ENCODE data around the gene ITGA3. TPM values are rescaled to one million over a fixed set of nuclear protein-coding genes. Genes with fewer than 3 reads are reported as not detected.

The ITGA3 gene
- polyA plus RNA-seq (2013, experiment 1 of 2), result 13.0 TPM
- 13.2 TPM for polyA plus RNA-seq (2013, experiment 2 of 2)

- no peak within 1 kb of the TSS for H2AK5ac ChIP-seq (ENCODE audit: low read length)
- no peak within 1 kb of the TSS for H4K8ac ChIP-seq (ENCODE audit: low read depth, low read length)
- peak; percentile 94 for DNase-seq
- peaks cover 22% of the 10 kb centered on the region for H3K4me1 ChIP-seq (ENCODE audit: control insufficient read depth, low read depth, low read length)
- peak within 1 kb of the TSS; percentile 92 for H3K23ac ChIP-seq (ENCODE audit: low read length)
- no CpG with 5 or more reads among the region's 65 CpGs for WGBS (ENCODE audit: extremely low coverage, insufficient coverage, low lambda C conversion rate)
- no peak within 1 kb of the TSS for H2BK15ac ChIP-seq (replicated peaks; ENCODE audit: low read depth)
- H3K9ac ChIP-seq (ENCODE audit: low read length), result peak within 1 kb of the TSS; percentile 66
- H2BK5ac ChIP-seq (ENCODE audit: low read length), result no peak within 1 kb of the TSS
- H3K79me2 ChIP-seq (ENCODE audit: control insufficient read depth, insufficient read depth, low read length), result no peaks in the 10 kb centered on the region
- H3K27me3 ChIP-seq (ENCODE audit: insufficient read depth, low read length, poor library complexity), result no peaks in the 10 kb centered on the region
- peak within 1 kb of the TSS; percentile 53 for H3K4me2 ChIP-seq (ENCODE audit: low read length)
- no peak within 1 kb of the TSS for H2BK120ac ChIP-seq (ENCODE audit: low read depth, low read length)
- no peaks in the 10 kb centered on the region for H3K79me1 ChIP-seq (ENCODE audit: low read length)
- peak within 1 kb of the TSS; percentile 42 for H3K4me3 ChIP-seq (ENCODE audit: low read length)
- H3K36me3 ChIP-seq (ENCODE audit: control insufficient read depth, insufficient read depth, low read length), result no peaks in the 10 kb centered on the region
- no peak within 1 kb of the TSS for H4K5ac ChIP-seq (ENCODE audit: low read length)
- H3K27ac ChIP-seq (ENCODE audit: low read depth, low read length), result peak within 1 kb of the TSS; percentile 53
- peak within 1 kb of the TSS; percentile 83 for H3K56ac ChIP-seq (ENCODE audit: low read length)
- no peak within 1 kb of the TSS for H3K4ac ChIP-seq (ENCODE audit: low read depth, low read length)
- H3K18ac ChIP-seq (ENCODE audit: low read length), result peak within 1 kb of the TSS; percentile 12
These were observed at the start of gene ITGA3 for GRCh38 chr17:50055426-50056216. Gene ITGA3, plus strand, starts transcription at chr17:50056110. Its CDS starts 330 bp downstream, at chr17:50056440.

- Histone ChIP-seq H3K4me2 (ENCODE audit: low read length) (no peak overlapping the region), H2AK5ac (ENCODE audit: low read length) (no peak overlapping the region), H3K9ac (ENCODE audit: low read length) (no peak overlapping the region), H3K79me2 (ENCODE audit: control insufficient read depth, insufficient read depth, low read length) (no peaks in the 10 kb centered on the region), H3K79me1 (ENCODE audit: low read length) (no peaks in the 10 kb centered on the region), H3K27ac (ENCODE audit: low read depth, low read length) (no peak overlapping the region), H4K5ac (ENCODE audit: low read length) (no peak overlapping the region), H3K23ac (ENCODE audit: low read length) (no peak overlapping the region), H2BK5ac (ENCODE audit: low read length) (no peak overlapping the region), H4K8ac (ENCODE audit: low read depth, low read length) (no peak overlapping the region), H3K27me3 (ENCODE audit: insufficient read depth, low read length, poor library complexity) (no peaks in the 10 kb centered on the region), H3K36me3 (ENCODE audit: control insufficient read depth, insufficient read depth, low read length) (no peaks in the 10 kb centered on the region), H3K4ac (ENCODE audit: low read depth, low read length) (no peak overlapping the region), H2BK120ac (ENCODE audit: low read depth, low read length) (no peak overlapping the region), H2BK15ac (replicated peaks; ENCODE audit: low read depth) (no peak overlapping the region), H3K4me1 (ENCODE audit: control insufficient read depth, low read depth, low read length) (no peaks in the 10 kb centered on the region), H3K4me3 (ENCODE audit: low read length) (no peak overlapping the region), H3K18ac (ENCODE audit: low read length) (no peak overlapping the region), H3K56ac (ENCODE audit: low read length) (no peak overlapping the region)
- no peak for DNase-seq
- no CpG with 5 or more reads among the region's 2 CpGs for WGBS (ENCODE audit: extremely low coverage, insufficient coverage, low lambda C conversion rate)
These were observed 46.6 kb upstream of the ITGA3 start for GRCh38 chr17:50009282-50009681.

DNA sequence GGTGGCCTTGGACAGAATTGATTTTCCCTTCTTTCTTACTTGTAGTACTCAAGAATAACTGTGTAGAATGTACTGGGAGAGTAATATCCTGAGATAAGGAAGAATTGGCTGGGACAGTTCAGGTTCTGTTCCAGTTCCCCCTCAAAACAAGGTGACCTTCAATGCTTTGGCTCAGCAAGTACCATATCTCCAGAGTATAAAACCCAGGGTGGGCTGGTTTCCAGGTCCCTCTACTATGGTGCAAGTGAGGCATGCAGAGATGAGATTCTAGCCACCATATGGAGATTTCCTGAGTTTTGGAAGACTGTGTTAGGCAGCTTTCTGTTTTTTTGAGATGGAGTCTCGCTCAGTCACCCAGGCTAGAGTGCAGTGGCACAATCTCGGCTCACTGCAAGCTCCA, 42.8 kb upstream of the ITGA3 start:
- H3K4me3 ChIP-seq (ENCODE audit: low read length), result no peak overlapping the region
- H3K4me2 ChIP-seq (ENCODE audit: low read length), result no peak overlapping the region
- H2AK5ac ChIP-seq (ENCODE audit: low read length), result no peak overlapping the region
- H2BK120ac ChIP-seq (ENCODE audit: low read depth, low read length), result no peak overlapping the region
- H2BK5ac ChIP-seq (ENCODE audit: low read length), result no peak overlapping the region
- H3K79me1 ChIP-seq (ENCODE audit: low read length), result no peaks in the 10 kb centered on the region
- no peaks in the 10 kb centered on the region for H3K36me3 ChIP-seq (ENCODE audit: control insufficient read depth, insufficient read depth, low read length)
- no peak overlapping the region for H2BK15ac ChIP-seq (replicated peaks; ENCODE audit: low read depth)
- no peak overlapping the region for H3K18ac ChIP-seq (ENCODE audit: low read length)
- H3K4me1 ChIP-seq (ENCODE audit: control insufficient read depth, low read depth, low read length), result no peaks in the 10 kb centered on the region
- H3K23ac ChIP-seq (ENCODE audit: low read length), result no peak overlapping the region
- no peak overlapping the region for H4K8ac ChIP-seq (ENCODE audit: low read depth, low read length)
- H3K4ac ChIP-seq (ENCODE audit: low read depth, low read length), result no peak overlapping the region
- H3K27me3 ChIP-seq (ENCODE audit: insufficient read depth, low read length, poor library complexity), result no peaks in the 10 kb centered on the region
- no peak overlapping the region for H3K56ac ChIP-seq (ENCODE audit: low read length)
- H3K27ac ChIP-seq (ENCODE audit: low read depth, low read length), result no peak overlapping the region
- DNase-seq, result no peak
- H3K79me2 ChIP-seq (ENCODE audit: control insufficient read depth, insufficient read depth, low read length), result no peaks in the 10 kb centered on the region
- WGBS (ENCODE audit: extremely low coverage, insufficient coverage, low lambda C conversion rate), result no CpG with 5 or more reads among the region's 2 CpGs
- H4K5ac ChIP-seq (ENCODE audit: low read length), result no peak overlapping the region
- H3K9ac ChIP-seq (ENCODE audit: low read length), result no peak overlapping the region

- no peak for DNase-seq
- WGBS (ENCODE audit: extremely low coverage, insufficient coverage, low lambda C conversion rate), result no CpG with 5 or more reads among the region's 1 CpG
- no peaks in the 10 kb centered on the region for H3K4me1 ChIP-seq (ENCODE audit: control insufficient read depth, low read depth, low read length)
These were observed 41.3 kb upstream of the ITGA3 start for GRCh38 chr17:50014471-50015088.

GRCh38 chr17:50015146-50015545, 40.8 kb upstream of the ITGA3 start:
- H3K27me3 ChIP-seq (ENCODE audit: insufficient read depth, low read length, poor library complexity), result no peaks in the 10 kb centered on the region
- no peak overlapping the region for H3K56ac ChIP-seq (ENCODE audit: low read length)

More at GRCh38 chr17:50014471-50015088, 41.3 kb upstream of the ITGA3 start:
- Histone ChIP-seq H3K4ac (ENCODE audit: low read depth, low read length) (no peak overlapping the region), H3K4me3 (ENCODE audit: low read length) (no peak overlapping the region), H3K27me3 (ENCODE audit: insufficient read depth, low read length, poor library complexity) (no peaks in the 10 kb centered on the region), H3K23ac (ENCODE audit: low read length) (no peak overlapping the region), H3K9ac (ENCODE audit: low read length) (no peak overlapping the region), H3K18ac (ENCODE audit: low read length) (no peak overlapping the region), H3K56ac (ENCODE audit: low read length) (no peak overlapping the region), H3K79me1 (ENCODE audit: low read length) (no peaks in the 10 kb centered on the region), H3K27ac (ENCODE audit: low read depth, low read length) (no peak overlapping the region), H4K8ac (ENCODE audit: low read depth, low read length) (no peak overlapping the region), H2BK120ac (ENCODE audit: low read depth, low read length) (no peak overlapping the region), H3K79me2 (ENCODE audit: control insufficient read depth, insufficient read depth, low read length) (no peaks in the 10 kb centered on the region), H2BK5ac (ENCODE audit: low read length) (no peak overlapping the region), H3K36me3 (ENCODE audit: control insufficient read depth, insufficient read depth, low read length) (no peaks in the 10 kb centered on the region), H3K4me2 (ENCODE audit: low read length) (no peak overlapping the region), H4K5ac (ENCODE audit: low read length) (no peak overlapping the region), H2AK5ac (ENCODE audit: low read length) (no peak overlapping the region), H2BK15ac (replicated peaks; ENCODE audit: low read depth) (no peak overlapping the region)

More at GRCh38 chr17:50015146-50015545, 40.8 kb upstream of the ITGA3 start:
- Histone ChIP-seq H3K79me2 (ENCODE audit: control insufficient read depth, insufficient read depth, low read length) (no peaks in the 10 kb centered on the region), H2BK120ac (ENCODE audit: low read depth, low read length) (no peak overlapping the region), H3K9ac (ENCODE audit: low read length) (no peak overlapping the region), H3K4me1 (ENCODE audit: control insufficient read depth, low read depth, low read length) (no peaks in the 10 kb centered on the region), H3K4ac (ENCODE audit: low read depth, low read length) (no peak overlapping the region), H3K4me2 (ENCODE audit: low read length) (no peak overlapping the region), H3K23ac (ENCODE audit: low read length) (no peak overlapping the region), H3K27ac (ENCODE audit: low read depth, low read length) (no peak overlapping the region), H4K5ac (ENCODE audit: low read length) (no peak overlapping the region), H3K18ac (ENCODE audit: low read length) (no peak overlapping the region), H3K36me3 (ENCODE audit: control insufficient read depth, insufficient read depth, low read length) (no peaks in the 10 kb centered on the region), H3K4me3 (ENCODE audit: low read length) (no peak overlapping the region), H2AK5ac (ENCODE audit: low read length) (no peak overlapping the region), H2BK15ac (replicated peaks; ENCODE audit: low read depth) (no peak overlapping the region), H2BK5ac (ENCODE audit: low read length) (no peak overlapping the region), H3K79me1 (ENCODE audit: low read length) (no peaks in the 10 kb centered on the region), H4K8ac (ENCODE audit: low read depth, low read length) (no peak overlapping the region)
- no CpG with 5 or more reads among the region's 2 CpGs for WGBS (ENCODE audit: extremely low coverage, insufficient coverage, low lambda C conversion rate)
- no peak for DNase-seq

Data from mesendoderm (in vitro differentiated cells).